KMS-11 (cell line): ENCODE results near the gene TAOK3.
"Not testable (repeated sequence)": the region's sequence is repeated elsewhere in the genome, so short reads cannot be mapped to it uniquely, and the experiment has no call there.

Experiments
- H2AFZ ChIP-seq: fragments of 200-600 bp; sonication (generic); 2 replicates; pipeline ENCODE4 v1.6.1; 2016; ENCODE audit warnings: antibody characterized with exemption, mixed run types, low read depth
- H3K27ac ChIP-seq: fragments of 200-600 bp; sonication (generic); 2 replicates; pipeline ENCODE4 v1.6.1; 2016; ENCODE audit warnings: mild to moderate bottlenecking, mixed run types
- H3K27me3 ChIP-seq: fragments of 200-600 bp; sonication (generic); 2 replicates; pipeline ENCODE4 v1.6.1; 2017; ENCODE audit warnings: mild to moderate bottlenecking, low read depth, mixed run types, moderate library complexity; ENCODE audit not compliant: insufficient read depth
- H3K36me3 ChIP-seq: fragments of 200-600 bp; sonication (generic); 2 replicates; pipeline ENCODE4 v1.6.1; 2017; ENCODE audit warnings: mild to moderate bottlenecking, mixed run types; ENCODE audit not compliant: insufficient read depth
- H3K4me1 ChIP-seq: fragments of 200-600 bp; sonication (generic); 2 replicates; pipeline ENCODE4 v1.6.1; 2016; ENCODE audit warnings: mild to moderate bottlenecking, low read depth, mixed run types; ENCODE audit not compliant: poor library complexity, severe bottlenecking
- H3K4me2 ChIP-seq: fragments of 200-600 bp; sonication (generic); 2 replicates; pipeline ENCODE4 v1.7.0; 2016; ENCODE audit warnings: mild to moderate bottlenecking, mixed run types
- H3K4me3 ChIP-seq: fragments of 200-600 bp; sonication (generic); IDR thresholded peaks from 2 replicates; pipeline ENCODE4 v1.6.1; 2017; ENCODE audit warnings: low read depth, low read length, mixed read lengths; ENCODE audit not compliant: insufficient read depth
- H3K79me2 ChIP-seq: fragments of 200-600 bp; sonication (generic); 2 replicates; pipeline ENCODE4 v1.6.1; 2016; ENCODE audit warnings: low read depth, mixed run types; ENCODE audit not compliant: insufficient read depth
- H3K9ac ChIP-seq: fragments of 200-600 bp; sonication (generic); 2 replicates; pipeline ENCODE4 v1.6.1; 2016; ENCODE audit warnings: mild to moderate bottlenecking, mixed run types
- H4K20me1 ChIP-seq: fragments of 200-600 bp; sonication (generic); 2 replicates; pipeline ENCODE4 v1.6.1; 2016; ENCODE audit warnings: mild to moderate bottlenecking, mixed run types; ENCODE audit not compliant: insufficient read depth
- TF ChIP-seq, protein P1 (sequence below): fragments of 200-600 bp; sonication (generic); conservative IDR thresholded peaks from 2 replicates; pipeline ENCODE4 v1.6.1; 2017; ENCODE audit warnings: low read depth, mild to moderate bottlenecking, antibody characterized with exemption, low read length, moderate library complexity, mixed read lengths

TAOK3 gene

DNA sequence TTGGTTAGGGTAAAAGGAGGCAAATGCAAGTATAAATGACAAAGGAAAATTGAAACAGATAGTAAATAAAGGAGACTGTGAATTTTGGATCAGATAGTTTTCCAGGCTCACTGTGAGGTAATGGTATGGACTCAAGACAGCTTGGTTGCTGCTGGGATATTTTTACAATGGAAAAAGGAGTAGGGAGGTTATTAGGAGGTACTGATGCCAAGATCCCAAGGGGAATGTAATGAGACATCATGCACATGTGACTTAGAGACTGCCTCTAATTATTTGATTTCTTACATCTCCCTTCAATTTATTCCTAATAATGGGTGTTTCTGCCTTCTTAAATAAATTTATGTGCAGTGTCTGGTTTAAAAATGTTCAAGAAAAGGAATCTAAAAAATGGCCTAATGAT, 56.9 kb downstream of the TAOK3 start:
- H3K4me3 ChIP-seq: no peak overlapping the region
- no peaks in the 10 kb centered on the region for H4K20me1 ChIP-seq
- no peak overlapping the region for H3K4me2 ChIP-seq
- H3K27ac ChIP-seq: no peak overlapping the region
- no peaks in the 10 kb centered on the region for H3K36me3 ChIP-seq
- H2AFZ ChIP-seq: no peak overlapping the region
- H3K4me1 ChIP-seq: no peaks in the 10 kb centered on the region
- H3K27me3 ChIP-seq: no peaks in the 10 kb centered on the region
- H3K9ac ChIP-seq: no peak overlapping the region
- TF ChIP-seq, protein P1, sequence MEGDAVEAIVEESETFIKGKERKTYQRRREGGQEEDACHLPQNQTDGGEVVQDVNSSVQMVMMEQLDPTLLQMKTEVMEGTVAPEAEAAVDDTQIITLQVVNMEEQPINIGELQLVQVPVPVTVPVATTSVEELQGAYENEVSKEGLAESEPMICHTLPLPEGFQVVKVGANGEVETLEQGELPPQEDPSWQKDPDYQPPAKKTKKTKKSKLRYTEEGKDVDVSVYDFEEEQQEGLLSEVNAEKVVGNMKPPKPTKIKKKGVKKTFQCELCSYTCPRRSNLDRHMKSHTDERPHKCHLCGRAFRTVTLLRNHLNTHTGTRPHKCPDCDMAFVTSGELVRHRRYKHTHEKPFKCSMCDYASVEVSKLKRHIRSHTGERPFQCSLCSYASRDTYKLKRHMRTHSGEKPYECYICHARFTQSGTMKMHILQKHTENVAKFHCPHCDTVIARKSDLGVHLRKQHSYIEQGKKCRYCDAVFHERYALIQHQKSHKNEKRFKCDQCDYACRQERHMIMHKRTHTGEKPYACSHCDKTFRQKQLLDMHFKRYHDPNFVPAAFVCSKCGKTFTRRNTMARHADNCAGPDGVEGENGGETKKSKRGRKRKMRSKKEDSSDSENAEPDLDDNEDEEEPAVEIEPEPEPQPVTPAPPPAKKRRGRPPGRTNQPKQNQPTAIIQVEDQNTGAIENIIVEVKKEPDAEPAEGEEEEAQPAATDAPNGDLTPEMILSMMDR: no peak
- H3K79me2 ChIP-seq: no peaks in the 10 kb centered on the region

DNA sequence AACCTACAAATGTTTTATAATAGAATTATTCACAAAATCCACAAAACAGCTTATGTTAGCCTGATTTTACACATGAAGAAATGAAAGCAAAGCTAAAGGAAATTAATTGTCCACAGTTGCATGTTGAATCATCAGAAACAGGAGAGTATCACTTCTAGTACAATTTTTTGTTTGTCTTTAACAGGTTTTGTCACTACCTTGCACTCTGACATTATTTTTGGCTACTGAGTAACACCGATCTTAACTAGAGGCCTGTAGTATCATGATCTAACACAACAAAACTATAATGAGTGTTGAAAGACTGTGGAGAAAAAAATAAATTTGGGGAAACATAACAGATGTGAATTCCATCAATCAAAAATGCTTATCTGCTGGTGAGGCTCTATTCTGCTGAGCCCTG, 60.1 kb downstream of the TAOK3 start:
- Histone ChIP-seq H3K4me3 (no peak overlapping the region), H3K4me2 (no peak overlapping the region), H4K20me1 (no peaks in the 10 kb centered on the region), H3K9ac (no peak overlapping the region), H3K79me2 (no peaks in the 10 kb centered on the region), H2AFZ (no peak overlapping the region), H3K27ac (no peak overlapping the region), H3K4me1 (no peaks in the 10 kb centered on the region), H3K27me3 (no peaks in the 10 kb centered on the region), H3K36me3 (no peaks in the 10 kb centered on the region)
- TF ChIP-seq, protein P1: no peak

DNA sequence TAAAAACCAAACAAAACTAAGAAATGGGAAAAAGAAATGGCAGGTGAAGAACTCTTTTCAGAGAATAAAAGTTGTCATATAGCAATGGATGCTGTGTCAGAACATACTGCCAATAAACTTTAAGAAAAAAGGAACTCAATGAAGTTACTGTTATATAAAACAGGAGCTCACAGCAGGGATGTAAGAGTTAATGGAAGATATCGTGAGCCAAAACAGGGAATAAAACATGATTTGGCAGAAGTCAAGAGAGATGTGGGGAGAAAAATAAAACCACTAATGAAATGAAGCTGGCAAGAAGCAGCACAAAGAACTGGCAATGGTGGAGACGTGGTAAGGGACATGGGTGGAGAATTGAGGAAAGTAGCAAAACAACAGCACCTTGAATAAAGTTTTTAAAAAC, 61.0 kb downstream of the TAOK3 start:
- H4K20me1 ChIP-seq: no peaks in the 10 kb centered on the region
- no peak overlapping the region for H3K4me2 ChIP-seq
- no peaks in the 10 kb centered on the region for H3K36me3 ChIP-seq
- H3K9ac ChIP-seq: no peak overlapping the region
- no peak overlapping the region for H3K4me3 ChIP-seq
- TF ChIP-seq, protein P1: no peak
- no peak overlapping the region for H3K27ac ChIP-seq
- H2AFZ ChIP-seq: no peak overlapping the region
- H3K27me3 ChIP-seq: no peaks in the 10 kb centered on the region
- no peaks in the 10 kb centered on the region for H3K4me1 ChIP-seq
- H3K79me2 ChIP-seq: no peaks in the 10 kb centered on the region

DNA sequence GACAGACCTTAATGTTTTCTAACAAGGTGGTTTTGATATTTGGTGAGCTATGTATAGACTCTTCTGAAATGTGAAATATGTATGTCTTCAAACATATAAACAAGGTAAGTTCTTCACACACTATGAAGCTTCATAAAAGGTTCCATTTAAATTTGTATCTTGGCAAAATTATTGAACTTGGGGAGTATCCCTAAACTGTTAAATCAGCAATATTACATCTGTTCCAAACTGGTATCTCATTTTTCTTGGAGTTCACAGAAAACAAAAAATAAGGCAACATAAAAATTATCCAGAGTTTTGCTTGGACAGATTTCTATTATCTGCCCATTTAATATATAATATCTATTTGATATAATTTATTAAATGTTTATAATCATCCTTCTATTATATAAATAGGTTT, 62.4 kb downstream of the TAOK3 start:
- H3K4me2 ChIP-seq: no peak overlapping the region

DNA sequence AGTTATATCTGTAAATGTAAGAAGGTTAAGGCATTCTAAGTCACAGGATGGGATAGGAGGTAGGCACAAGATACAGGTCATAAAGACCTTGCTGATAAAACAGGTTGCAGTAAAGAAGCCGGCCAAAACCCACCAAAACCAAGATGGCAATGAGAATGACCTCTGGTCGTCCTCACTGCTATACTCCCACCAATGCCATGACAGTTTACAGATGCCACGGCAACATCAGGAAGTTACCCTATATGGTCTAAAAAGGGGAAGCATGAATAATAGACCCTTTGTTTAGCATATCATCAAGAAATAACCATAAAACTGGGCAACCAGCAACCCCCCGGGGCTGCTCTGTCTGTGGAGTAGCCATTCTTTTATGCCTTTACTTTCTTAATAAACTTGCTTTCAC, 64.7 kb downstream of the TAOK3 start:
- not testable (repeated sequence) for H3K27me3 ChIP-seq, H3K4me2 ChIP-seq, H3K4me1 ChIP-seq, H3K4me3 ChIP-seq, H3K9ac ChIP-seq, H3K36me3 ChIP-seq, H3K27ac ChIP-seq, H4K20me1 ChIP-seq, H2AFZ ChIP-seq, H3K79me2 ChIP-seq

More for the DNA sequence above, 62.4 kb downstream of the TAOK3 start:
- Histone ChIP-seq H3K4me3 (no peak overlapping the region), H2AFZ (no peak overlapping the region), H3K27ac (no peak overlapping the region), H3K4me1 (no peaks in the 10 kb centered on the region), H3K79me2 (no peaks in the 10 kb centered on the region), H3K36me3 (no peaks in the 10 kb centered on the region), H3K27me3 (no peaks in the 10 kb centered on the region), H4K20me1 (no peaks in the 10 kb centered on the region), H3K9ac (no peak overlapping the region)
- TF ChIP-seq, protein P1: no peak
